HG03025 (cell line): ENCODE measurements around the gene ADAT2.

Experiments
- ATAC-seq: cut with Tn5 transposase; IDR thresholded peaks from one replicate; pipeline ENCODE4 v1.9.1; 2021; ENCODE audit warnings: mild to moderate bottlenecking, moderate library complexity; ENCODE audit not compliant: unreplicated experiment, low FRiP score

ADAT2 gene

DNA sequence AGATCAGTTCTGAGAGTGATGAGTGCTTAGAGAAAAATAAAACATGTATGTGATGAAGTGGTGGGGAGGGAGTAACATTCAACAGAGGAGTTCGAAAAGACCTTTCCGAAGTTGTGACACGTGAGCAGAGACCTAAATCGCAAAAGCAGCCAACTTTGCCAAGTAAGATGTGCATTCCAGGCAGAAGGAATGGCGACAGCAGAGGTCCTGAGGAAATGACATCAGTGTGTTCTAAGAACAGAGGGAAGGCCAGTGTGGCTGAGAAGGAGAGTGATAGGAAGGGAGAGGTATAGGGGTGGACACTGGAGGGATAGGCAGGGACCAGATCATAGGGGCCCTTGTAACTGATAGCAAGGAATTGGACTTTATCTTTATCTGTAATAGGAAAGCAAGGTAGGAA is 51.3 kb downstream of the ADAT2 start:
- ATAC-seq, result no peak

DNA sequence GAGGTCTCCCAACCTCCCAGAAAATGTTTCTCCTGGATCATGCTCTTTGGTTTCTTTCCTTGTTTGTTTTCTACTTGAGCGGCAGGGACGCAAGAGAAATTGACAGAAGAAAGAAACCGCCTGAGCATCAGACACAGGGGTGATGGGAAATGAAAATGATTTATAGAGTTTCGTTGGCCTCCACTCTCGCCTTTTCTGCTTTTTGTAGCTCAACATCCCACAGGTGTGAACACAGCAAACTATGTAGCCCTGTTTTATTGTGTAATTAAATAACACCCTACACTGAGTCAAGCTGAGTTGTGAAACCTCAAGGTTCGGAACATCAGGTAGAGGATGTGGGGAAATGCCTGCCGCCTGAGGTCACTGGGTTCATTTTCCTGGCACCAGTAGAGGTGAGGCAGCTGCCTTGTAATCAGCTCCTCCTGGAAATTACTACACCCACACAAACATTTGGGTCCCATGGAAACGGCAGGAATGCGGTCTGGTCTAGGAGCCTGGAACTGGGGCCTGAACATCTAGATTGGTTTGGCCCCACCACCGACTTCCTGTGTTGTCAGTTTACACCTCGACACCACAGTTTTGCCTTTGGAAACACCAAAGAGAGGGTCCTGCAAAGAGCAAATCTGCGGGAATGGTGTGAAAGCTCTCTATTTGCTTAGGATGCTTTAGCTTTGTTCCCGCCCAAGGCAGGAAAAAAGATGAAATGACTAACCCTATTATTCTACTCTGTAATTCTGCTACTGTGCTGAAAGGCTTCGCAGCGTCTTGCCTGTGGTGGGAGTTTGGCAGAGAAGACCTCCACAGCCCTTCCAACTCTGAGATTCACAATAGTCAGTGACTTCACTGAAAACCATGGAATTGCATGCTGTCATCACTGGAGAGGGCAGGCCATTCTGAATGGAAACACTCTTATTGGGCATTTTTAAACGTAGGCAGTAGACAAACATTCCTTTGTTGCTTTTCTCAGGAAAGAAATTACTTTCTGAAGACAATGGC is 53.0 kb downstream of the ADAT2 start:
- ATAC-seq, result no peak

DNA sequence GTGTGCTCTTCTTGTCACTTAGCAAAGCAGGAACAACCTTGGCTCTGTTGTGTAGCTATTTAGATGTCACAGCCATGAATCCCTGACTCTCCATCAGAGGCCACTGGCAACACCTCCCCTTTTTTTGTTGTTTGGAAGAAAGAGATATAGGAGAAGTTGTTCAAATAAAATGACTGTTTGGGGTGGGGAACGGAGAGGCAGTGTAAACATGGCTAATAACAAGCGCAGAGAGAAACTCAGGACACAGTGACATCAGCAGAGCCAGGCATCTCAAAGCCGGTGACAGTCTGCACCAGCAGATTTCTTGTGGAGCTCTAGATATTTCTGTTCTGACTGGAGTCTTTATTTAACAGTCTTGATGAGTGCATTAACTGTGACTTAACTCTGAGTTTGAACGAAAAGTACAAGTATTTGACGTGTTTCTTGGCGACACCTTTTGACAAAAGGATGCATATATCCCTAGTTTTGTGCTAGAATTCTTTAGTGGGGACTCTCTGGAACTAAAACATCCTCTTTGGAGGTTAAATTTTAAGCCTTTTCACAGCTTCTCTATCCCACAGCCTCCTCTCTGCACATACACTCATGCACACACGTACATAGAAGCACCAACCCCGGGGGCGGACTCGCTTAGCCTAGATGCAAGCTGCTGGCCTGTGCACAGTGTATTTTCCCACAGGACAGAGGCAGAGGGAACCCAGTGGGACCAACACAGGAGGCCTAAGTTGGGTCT is 53.8 kb downstream of the ADAT2 start:
- ATAC-seq, result no peak

DNA sequence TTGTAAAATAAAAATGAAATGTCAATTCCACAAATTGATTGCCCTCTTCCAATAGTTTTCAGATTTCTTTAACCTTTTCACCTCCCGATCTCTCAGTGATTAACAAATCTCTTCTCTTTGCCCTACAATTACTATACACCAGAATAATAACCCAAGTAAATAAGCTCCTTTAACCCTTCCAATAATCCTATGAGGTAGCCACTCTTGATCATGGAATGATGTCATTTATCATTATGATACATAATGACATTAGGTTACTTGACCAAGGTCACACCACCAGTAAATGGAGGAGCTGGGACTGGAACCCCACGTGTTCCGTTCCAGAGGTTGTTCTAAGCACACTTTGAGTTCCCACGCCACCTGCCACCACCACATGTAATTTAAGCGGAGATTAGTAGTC is 54.8 kb downstream of the ADAT2 start:
- no peak for ATAC-seq

DNA sequence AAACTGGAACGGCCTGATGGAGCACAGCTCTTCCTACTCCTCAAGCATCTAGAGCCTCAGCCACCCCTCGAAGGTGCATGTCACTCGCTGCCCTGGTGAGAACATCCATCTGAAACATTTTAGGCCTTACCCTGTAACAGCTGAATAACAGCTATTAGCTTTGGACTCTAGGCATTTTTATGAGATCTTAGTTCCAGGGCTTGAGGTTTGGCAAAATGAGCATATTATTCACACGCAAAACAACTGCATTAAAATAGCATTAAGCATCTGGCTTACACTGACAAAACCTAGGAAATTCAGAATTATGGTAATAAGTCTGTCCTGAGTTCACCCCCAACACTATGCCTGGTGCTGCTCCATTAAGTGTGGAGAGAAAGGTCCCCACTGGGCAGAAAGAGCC is 56.1 kb downstream of the ADAT2 start:
- ATAC-seq, result no peak

DNA sequence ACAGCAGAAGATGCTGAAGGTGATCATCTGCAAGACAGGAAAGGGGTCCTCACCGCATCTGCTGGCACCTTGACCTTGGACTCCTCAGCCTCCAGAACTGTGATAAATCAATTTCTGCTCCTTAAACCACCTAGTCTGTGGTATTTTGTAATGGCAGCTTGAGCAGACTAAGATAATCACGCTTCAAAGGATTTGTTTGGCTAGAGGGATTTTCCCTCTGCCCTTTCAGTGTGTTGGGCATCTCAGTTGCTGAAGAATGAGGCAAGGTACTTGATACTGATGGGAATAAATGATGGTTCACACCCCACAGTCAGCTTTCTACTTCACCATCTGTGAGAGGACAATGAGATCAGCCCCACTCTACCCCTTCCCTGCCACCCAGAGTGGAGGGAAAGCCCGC is 60.2 kb downstream of the ADAT2 start:
- ATAC-seq, result no peak

DNA sequence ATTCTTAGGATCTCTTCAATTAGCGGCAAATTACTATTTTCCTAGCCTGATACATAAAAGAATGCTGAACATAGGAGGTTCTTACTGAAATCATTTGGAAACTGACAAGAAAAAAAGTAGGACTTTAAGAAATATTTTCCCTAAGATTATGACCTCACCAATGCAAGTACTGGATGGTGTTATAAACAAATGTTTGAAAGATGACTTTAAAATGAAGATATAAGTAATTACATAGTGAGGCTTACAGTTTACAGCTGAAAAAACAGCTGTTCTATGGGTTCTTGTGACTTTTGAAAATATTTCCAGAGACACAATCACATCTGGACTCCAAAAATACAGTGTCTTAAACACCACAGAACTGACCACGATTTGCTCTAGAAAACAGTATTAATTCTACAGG is 64.9 kb downstream of the ADAT2 start:
- ATAC-seq, result no peak

DNA sequence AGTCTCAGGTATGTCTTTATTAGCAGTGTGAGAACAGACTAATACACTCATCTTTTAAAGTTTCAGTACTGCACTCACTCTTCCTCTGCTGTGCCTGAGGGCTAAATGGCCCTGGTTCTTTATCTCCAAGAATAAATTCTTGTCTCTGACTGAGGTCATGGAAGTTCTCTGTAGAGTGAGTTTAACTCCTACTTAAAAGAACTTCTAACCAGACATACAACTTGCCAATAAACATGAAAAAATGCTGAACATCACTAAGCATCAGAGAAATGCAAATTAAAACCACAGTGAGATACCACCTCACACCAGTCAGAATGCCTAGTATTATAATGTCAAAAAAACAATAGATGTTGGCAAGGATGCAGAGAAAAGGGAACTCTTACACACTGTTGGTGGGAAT is 73.6 kb downstream of the ADAT2 start:
- no peak for ATAC-seq

DNA sequence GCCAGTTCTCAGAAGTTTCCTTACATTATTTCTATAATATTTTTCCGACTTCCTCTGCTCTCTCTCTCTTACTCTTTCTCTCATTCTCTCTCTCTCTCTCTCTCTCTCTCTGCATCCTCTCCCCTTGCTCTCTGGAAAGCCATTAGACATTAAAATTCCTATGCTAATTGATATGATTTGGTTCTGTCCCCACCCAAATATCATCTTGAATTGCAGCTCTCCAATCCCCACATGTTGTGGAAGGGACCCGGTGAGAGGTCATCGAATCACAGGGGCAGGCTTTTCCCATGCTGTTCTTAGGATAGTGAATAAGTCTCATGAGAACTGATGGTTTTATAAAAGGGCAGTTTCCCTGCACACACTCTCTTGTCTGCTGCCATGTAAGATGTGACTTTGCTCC is 74.1 kb downstream of the ADAT2 start:
- no peak for ATAC-seq

DNA sequence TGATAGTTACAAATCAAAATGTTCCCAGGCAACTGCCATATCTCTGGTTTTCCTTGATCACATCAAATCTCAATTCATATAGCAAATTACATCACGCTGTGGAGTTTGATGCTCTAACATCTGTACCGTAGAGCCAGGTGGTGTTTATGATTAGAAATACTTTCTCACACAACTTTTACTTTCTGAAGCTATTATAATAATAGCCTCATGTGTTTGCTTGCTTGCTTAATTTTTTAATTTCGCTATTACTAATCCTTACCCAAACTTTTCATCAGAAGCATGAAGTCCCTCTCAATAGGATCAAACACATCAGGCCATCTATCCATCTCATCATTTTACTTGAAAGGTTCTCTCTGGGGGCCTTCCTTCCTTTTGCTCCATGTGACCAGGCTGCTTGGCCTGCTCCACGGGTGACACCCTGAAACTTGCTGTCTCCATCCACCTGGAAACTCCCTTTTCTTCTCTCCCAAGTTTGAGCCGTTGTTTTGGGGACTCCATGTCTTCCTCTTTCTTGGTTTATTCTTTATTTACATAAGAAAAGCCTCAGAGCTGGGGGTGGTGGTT is 75.4 kb downstream of the ADAT2 start:
- ATAC-seq, result no peak

DNA sequence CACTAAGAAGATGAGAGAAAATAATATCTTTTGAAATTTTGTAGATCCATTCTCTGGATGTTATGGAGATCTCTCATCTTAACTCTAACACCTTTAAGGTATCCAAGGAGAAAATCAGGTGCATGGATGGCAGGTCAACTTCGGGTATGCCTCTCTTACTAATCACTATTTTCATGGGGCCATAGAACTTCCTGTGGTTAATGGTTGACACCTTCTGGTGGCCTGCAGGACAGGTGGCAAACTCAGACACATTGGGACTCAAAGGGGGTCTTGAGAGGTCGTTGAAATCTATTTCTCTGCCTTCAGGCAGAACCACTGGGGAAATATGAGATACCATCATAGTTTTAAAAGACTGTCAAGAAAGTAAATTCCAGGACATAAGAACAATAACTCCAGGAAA is 76.5 kb downstream of the ADAT2 start:
- ATAC-seq, result no peak
